K562 (cell line): ENCODE measurements around the gene PPM1H. TPM values are rescaled to one million over a fixed set of nuclear protein-coding genes. Genes with fewer than 3 reads are reported as not detected.

Source experiments
- ATAC-seq: fragments of 200-7000 bp; cut with Tn5 transposase; 3 replicates; pipeline ENCODE4 v1.9.1; 2020; ENCODE audit warnings: moderate library complexity
- BruUV-seq: library from RNA; stranded (reverse); fragments of 400-500 nt; replicated peaks from 2 replicates; lab custom pipeline; 2021; lab: Mats Ljungman, UMichigan
- CTCF ChIA-PET: fragments of 300-600 bp; formaldehyde crosslinking; extraction: SDS; loops from one replicate; lab custom pipeline; 2021; ENCODE audit warnings: low intra/inter-chr PET ratio; lab: Yijun Ruan, JAX
- POLR2A ChIA-PET: fragments of 300-600, 350-650 bp; sonication (Branson Sonifier 250); formaldehyde crosslinking; extraction: SDS; loops from one replicate; lab custom pipeline; 2021; ENCODE audit warnings: antibody characterized with exemption, inconsistent platforms; lab: Yijun Ruan, JAX
- DNase-seq, 4 experiments: peaks; one replicate each; pipeline versions ENCODE4 v3.0.0 to v3.0.0-alpha.2; 2011 to 2018; ENCODE audit warnings: low spot score in 3 of 4, mixed read lengths in 3 of 4; ENCODE audit errors: extremely low read depth in 1 of 4
- FAIRE-seq: peaks from 2 replicates; lab custom pipeline; 2011; peaks lifted over from hg19 to GRCh38; lab: Jason Lieb, UNC
- H2AFZ ChIP-seq: 2 replicates; pipeline ENCODE4 v1.6.0; 2011; ENCODE audit warnings: low read depth, low read length, control low read depth, inconsistent platforms
- H3K27ac ChIP-seq: fragments of 200-600 bp; 3 replicates; pipeline ENCODE4 v1.8.0; 2011; ENCODE audit warnings: low read depth, mild to moderate bottlenecking, control low read depth, inconsistent platforms, low read length, moderate library complexity, mixed read lengths; ENCODE audit errors: extremely low read depth
- H3K27me3 ChIP-seq, 2 experiments: fragments of 300-600 bp in 1 of 2; 2 replicates in 1 of 2; 3 replicates in 1 of 2; pipeline versions ENCODE4 v1.6.0 to v1.8.0; 2011; ENCODE audit warnings: inconsistent platforms in 2 of 2, low read length in 2 of 2, mild to moderate bottlenecking in 1 of 2, mixed read lengths in 1 of 2, moderate library complexity in 1 of 2; ENCODE audit not compliant: control insufficient read depth in 2 of 2, insufficient read depth in 2 of 2
- H3K36me3 ChIP-seq: fragments of 300-600 bp; 3 replicates; pipeline ENCODE4 v1.8.0; 2011; ENCODE audit warnings: mild to moderate bottlenecking, low read length, inconsistent platforms; ENCODE audit not compliant: control insufficient read depth, insufficient read depth
- H3K4me1 ChIP-seq, 2 experiments: fragments of 200-600 bp in 1 of 2; replicated peaks in 1 of 2; 2 replicates in 1 of 2; 3 replicates in 1 of 2; pipeline versions ENCODE4 v1.5.1 to v1.8.0; 2011; ENCODE audit warnings: inconsistent platforms in 2 of 2, low read length in 2 of 2, mild to moderate bottlenecking in 1 of 2, mixed read lengths in 1 of 2, moderate library complexity in 1 of 2; ENCODE audit not compliant: control insufficient read depth in 2 of 2, insufficient read depth in 2 of 2
- H3K4me2 ChIP-seq: 2 replicates; pipeline ENCODE4 v1.6.1; 2011; ENCODE audit warnings: low read length, control low read depth, inconsistent platforms, mixed read lengths; ENCODE audit not compliant: insufficient read depth
- H3K4me3 ChIP-seq: fragments of 200-600 bp; sonication (generic), shearing (Covaris generic); 2 replicates; pipeline ENCODE4 v1.5.1; 2016; ENCODE audit warnings: control low read depth, inconsistent platforms
- H3K79me2 ChIP-seq: fragments of 200-600 bp; 3 replicates; pipeline ENCODE4 v1.8.0; 2011; ENCODE audit warnings: low read length, inconsistent platforms; ENCODE audit not compliant: control insufficient read depth, insufficient read depth
- H3K9ac ChIP-seq, 2 experiments: 2 replicates each; pipeline versions ENCODE4 v1.6.0 to v1.6.1; 2011; ENCODE audit warnings: low read depth in 2 of 2, low read length in 2 of 2, control low read depth in 1 of 2, inconsistent platforms in 1 of 2, mild to moderate bottlenecking in 1 of 2, mixed read lengths in 1 of 2; ENCODE audit not compliant: insufficient read depth in 1 of 2
- H3K9me1 ChIP-seq: one replicate; pipeline ENCODE4 v1.6.0; 2011; ENCODE audit warnings: inconsistent platforms, mild to moderate bottlenecking, low read length, moderate library complexity; ENCODE audit not compliant: control insufficient read depth, insufficient read depth
- H3K9me3 ChIP-seq: replicated peaks from 2 replicates; pipeline ENCODE4 v1.5.1; 2011; ENCODE audit warnings: low read depth, low read length, inconsistent platforms; ENCODE audit not compliant: control insufficient read depth, insufficient read depth
- H4K20me1 ChIP-seq: replicated peaks from 2 replicates; pipeline ENCODE4 v1.6.1; 2011; ENCODE audit warnings: low read length, inconsistent platforms, mixed read lengths; ENCODE audit not compliant: control insufficient read depth, insufficient read depth
- CBFA2T2 ChIP-seq: fragments of 450-650 bp; conservative IDR thresholded peaks from 2 replicates; pipeline ENCODE4 v1.6.1; 2017; ENCODE audit warnings: mild to moderate bottlenecking
- CEBPG ChIP-seq, 3 experiments: fragments of 200-800 bp in 1 of 3; sonication (Bioruptor generic) in 1 of 3; sonication (generic) in 1 of 3; formaldehyde crosslinking in 1 of 3; IDR thresholded peaks in 2 of 3; conservative IDR thresholded peaks in 1 of 3; 2 replicates each; pipeline versions ENCODE4 v1.6.1 to v1.8.0; 2016 to 2022; ENCODE audit warnings: missing compliant biosample characterization in 2 of 3, missing genetic modification characterization in 2 of 3, mild to moderate bottlenecking in 1 of 3, missing genetic modification reagents in 1 of 3
- EP300 ChIP-seq: IDR thresholded peaks from 2 replicates; pipeline ENCODE4 v1.6.1; 2012; ENCODE audit warnings: low read length, improper control_type of control experiment
- FOSL1 ChIP-seq: fragments of 200-800 bp; sonication (Bioruptor generic); conservative IDR thresholded peaks from 2 replicates; pipeline ENCODE4 v1.6.1; 2016; ENCODE audit warnings: missing genetic modification characterization, missing compliant biosample characterization
- FOXK2 ChIP-seq, 2 experiments: fragments of 450-650 bp; IDR thresholded peaks in 1 of 2; conservative IDR thresholded peaks in 1 of 2; 2 replicates each; pipeline ENCODE4 v1.6.1; 2016; ENCODE audit warnings: low read depth in 2 of 2, mild to moderate bottlenecking in 1 of 2
- MEIS2 ChIP-seq: fragments of 450-650 bp; IDR thresholded peaks from 2 replicates; pipeline ENCODE4 v1.6.1; 2014; ENCODE audit warnings: mild to moderate bottlenecking; ENCODE audit not compliant: partially characterized antibody
- MNT ChIP-seq, 2 experiments: fragments of 450-650 bp; conservative IDR thresholded peaks; 2 replicates each; pipeline ENCODE4 v1.6.1; 2017; ENCODE audit warnings: mild to moderate bottlenecking in 2 of 2, moderate library complexity in 2 of 2
- MTA2 ChIP-seq: fragments of 450-650 bp; IDR thresholded peaks from 2 replicates; pipeline ENCODE4 v1.6.1; 2016; ENCODE audit warnings: low read depth
- PKNOX1 ChIP-seq: fragments of 450-650 bp; IDR thresholded peaks from 2 replicates; pipeline ENCODE4 v1.6.1; 2016
- POLR3A ChIP-seq: IDR thresholded peaks from 2 replicates; pipeline ENCODE4 v1.6.1; 2011; ENCODE audit warnings: borderline replicate concordance, mild to moderate bottlenecking, moderate library complexity; ENCODE audit not compliant: insufficient read length, insufficient read depth; ENCODE audit errors: extremely low read depth
- RCOR1 ChIP-seq, 2 experiments: IDR thresholded peaks; 2 replicates each; pipeline ENCODE4 v1.6.1; 2012; ENCODE audit warnings: low read depth in 2 of 2, low read length in 2 of 2, borderline replicate concordance in 1 of 2, improper control_type of control experiment in 1 of 2
- SIX5 ChIP-seq, 2 experiments: IDR thresholded peaks; 2 replicates each; pipeline ENCODE4 v1.6.1; 2011; ENCODE audit warnings: low read length in 2 of 2, borderline replicate concordance in 1 of 2, low read depth in 1 of 2, mild to moderate bottlenecking in 1 of 2, moderate library complexity in 1 of 2; ENCODE audit not compliant: insufficient read depth in 1 of 2
- SMARCA4 ChIP-seq: fragments of 450-650 bp; IDR thresholded peaks from 2 replicates; pipeline ENCODE4 v1.6.1; 2016
- STAT5A ChIP-seq: IDR thresholded peaks from 2 replicates; pipeline ENCODE4 v1.6.1; 2012; ENCODE audit warnings: low read length, inconsistent platforms, borderline replicate concordance
- TAL1 ChIP-seq: fragments of 450-650 bp; IDR thresholded peaks from 2 replicates; pipeline ENCODE4 v1.6.1; 2016; ENCODE audit warnings: mild to moderate bottlenecking
- TARDBP ChIP-seq: fragments of 450-650 bp; IDR thresholded peaks from 2 replicates; pipeline ENCODE4 v1.6.1; 2016
- TBL1XR1 ChIP-seq, 2 experiments: IDR thresholded peaks; 2 replicates each; pipeline ENCODE4 v1.6.1; 2012; ENCODE audit warnings: improper control_type of control experiment in 2 of 2, low read length in 2 of 2, mild to moderate bottlenecking in 1 of 2
- TCF3 ChIP-seq: sonication (generic); formaldehyde crosslinking; IDR thresholded peaks from 2 replicates; pipeline ENCODE4 v1.4.0; 2020; ENCODE audit warnings: mild to moderate bottlenecking, missing genetic modification reagents
- TEAD4 ChIP-seq, 2 experiments: sonication (generic) in 1 of 2; formaldehyde crosslinking in 1 of 2; IDR thresholded peaks; 2 replicates each; pipeline versions ENCODE4 v1.6.1 to v1.8.0; 2012 to 2022; ENCODE audit warnings: borderline replicate concordance in 1 of 2, inconsistent platforms in 1 of 2, low read length in 1 of 2, mild to moderate bottlenecking in 1 of 2, missing genetic modification reagents in 1 of 2
- ZNF589 ChIP-seq: fragments of 200-800 bp; sonication (Bioruptor generic); IDR thresholded peaks from 2 replicates; pipeline ENCODE4 v1.6.1; 2016; ENCODE audit warnings: low read depth, missing genetic modification characterization, missing compliant biosample characterization
- WGBS: fragments of 100-300 bp; shearing (Covaris generic); methylation state at CpG from one replicate; pipeline ENCODE4 v1.1.6; 2016; ENCODE audit warnings: low coverage, mixed read lengths; ENCODE audit not compliant: insufficient coverage; ENCODE audit errors: missing lambda C conversion rate; 5-methylcytosine and 5-hydroxymethylcytosine counted together
- in situ Hi-C: fragments of 300-500 bp; cut with MboI; formaldehyde crosslinking; loops from 4 replicates; pipeline ENCODE4 v1.15.0; 2018; ENCODE audit warnings: inconsistent platforms, mixed read lengths
- intact Hi-C: fragments of 100-400 bp; cut with micrococcal nuclease; formaldehyde crosslinking; loops from 2 replicates; pipeline ENCODE4 v1.14.2; 2022
- polyA plus RNA-seq, 8 experiments: library from polyadenylated mRNA; depleted of rRNA in 4 of 8; stranded (reverse) in 5 of 8; unstranded in 3 of 8; fragments of >200 nt; fragmentation: Nextera tagmentation in 2 of 8; fragmentation: Illumina TruSeq in 1 of 8; extraction: Ambion mirVana in 2 of 8; extraction: Trizol in 1 of 8; gene quantifications; 2 replicates each; pipeline versions ENCODE4 v1.2.1 to v1.2.3, GENCODE V29; 2011 to 2014; ENCODE audit warnings: inconsistent platforms in 1 of 8, missing spikeins in 1 of 8
- total RNA-seq, 7 experiments: library from RNA; depleted of rRNA in 6 of 7; stranded (reverse); fragments of >200 nt in 6 of 7; fragmentation: Illumina TruSeq in 2 of 7; extraction: Trizol in 2 of 7; gene quantifications; 2 replicates each; pipeline versions ENCODE4 v1.2.1 to v1.2.3, GENCODE V29; 2011 to 2021; ENCODE audit warnings: low replicate concordance in 1 of 7

The PPM1H gene
- total and polyA plus RNA-seq, 9 of the 15 experiments (the other 6 are each of a cell fraction or from before 2014, with no cell fraction given): 5.3 to 29.3 (median 11.3) TPM

DNA sequence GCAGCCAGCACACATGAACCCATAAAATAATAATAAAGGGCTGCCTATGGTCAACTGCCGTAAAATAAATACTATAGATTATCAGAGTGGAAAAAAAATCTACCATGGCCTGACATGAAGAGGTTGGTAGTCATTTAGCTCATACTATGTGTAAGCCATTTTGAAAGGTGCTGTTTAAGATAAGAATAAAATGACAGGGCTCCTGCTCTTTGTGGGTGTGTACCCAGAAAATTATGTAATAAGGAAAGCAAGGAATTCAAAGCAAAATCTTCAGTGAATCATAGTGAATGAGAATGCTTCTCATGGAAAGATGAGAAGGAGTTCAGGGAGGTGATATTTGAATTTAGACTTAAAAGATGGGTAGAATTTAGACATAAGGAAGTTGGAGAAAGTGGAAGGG is 42.9 kb upstream of the PPM1H start:
- Histone ChIP-seq H3K4me2 (no peak overlapping the region), H3K9ac (0 out of 4 replicates have a peak overlapping the region, but pooled peaks of 1 of the 2 experiments have one; percentile 34), H3K27me3 (no peaks in the 10 kb centered on the region), H4K20me1 (no peaks in the 10 kb centered on the region), H3K79me2 (no peaks in the 10 kb centered on the region), H3K36me3 (no peaks in the 10 kb centered on the region), H3K4me1 (peaks cover 3 to 14% of the 10 kb centered on the region in 2 experiments; a peak in 3 of 5 replicates), H3K4me3 (no peak overlapping the region), H3K27ac (peak overlapping the region; percentile 75; the same call in 2 of the 3 replicates), H3K9me1 (no peaks in the 10 kb centered on the region), H2AFZ (peak overlapping the region; percentile 91), H3K9me3 (no peaks in the 10 kb centered on the region)
- intact Hi-C loops (loop anchor here (2.0 kb wide), 1 partner anchor 43 kb away; the partner anchor contains the start of gene PPM1H), in situ Hi-C loops (no loop called here)
- FAIRE-seq (no peak), DNase-seq (peak; percentile 34 to 50 (median 41)), ATAC-seq (peak; percentile 83)
- ChIA-PET CTCF (no interaction called here), POLR2A (interaction anchor here (0.6 to 0.8 kb wide), 2 partner anchors 124 to 213 kb away, joined by 3 read pairs; no protein-coding TSS in a partner anchor)
- BruUV-seq: no TSS peak
- WGBS: 8% methylated on average over 1 of the region's 1 CpG
- TF ChIP-seq MEIS2 (peak; percentile 24), STAT5A (peak; percentile 44; the same call in 1 of the 2 replicates), SMARCA4 (peak; percentile 67), FOXK2 (conservative IDR thresholded peaks at IDR 0.05 in 1 of 2, IDR thresholded peaks at IDR 0.05 in 1 of 2; ENCODE audit: low read depth in 2 of 2) (peak in 1 of 2 experiments; percentile 61; a peak in 1 of 4 replicates), MTA2 (0 out of 2 replicates have a peak, but pooled peaks have one; percentile 42), TAL1 (peak; percentile 64), MNT (conservative IDR thresholded peaks at IDR 0.05) (0 out of 4 replicates have a peak, but pooled peaks of 1 of the 2 experiments have one; percentile 18), TARDBP (no peak), SIX5 (IDR thresholded peaks at IDR 0.05; ENCODE audit: borderline replicate concordance in 1 of 2, insufficient read depth in 1 of 2, low read depth in 1 of 2, low read length in 2 of 2) (no peak), CBFA2T2 (peak; percentile 52), TBL1XR1 (IDR thresholded peaks at IDR 0.05; ENCODE audit: low read length in 2 of 2) (peak in 1 of 2 experiments; percentile 14; a peak in 1 of 4 replicates), PKNOX1 (peak; percentile 65), RCOR1 (IDR thresholded peaks at IDR 0.05; ENCODE audit: borderline replicate concordance in 1 of 2, low read depth in 2 of 2, low read length in 2 of 2) (peak in 1 of 2 experiments; percentile 12; a peak in 1 of 4 replicates), TCF3 (peak; percentile 65; the same call in 1 of the 2 replicates), CEBPG (CRISPR knock-in tag; IDR thresholded peaks at IDR 0.05) (no peak), CEBPG (tag; conservative IDR thresholded peaks at IDR 0.05 in 1 of 2, IDR thresholded peaks at IDR 0.05 in 1 of 2) (peak in 1 of 2 experiments; percentile 25; a peak in 1 of 4 replicates), TEAD4 (IDR thresholded peaks at IDR 0.05; ENCODE audit: low read length) (peak; percentile 72), TEAD4 (CRISPR knock-in tag; IDR thresholded peaks at IDR 0.05; ENCODE audit: borderline replicate concordance) (no peak), ZNF589 (CRISPR knock-in tag) (0 out of 2 replicates have a peak, but pooled peaks have one; percentile 38), FOSL1 (tag) (peak; percentile 53; the same call in 1 of the 2 replicates), EP300 (peak; percentile 59; the same call in 1 of the 2 replicates), POLR3A (no peak)
